A673 (cell line): ENCODE measurements around the gene MAML3.

Source experiments
- EZH2 ChIP-seq: fragments of 200-600 bp; sonication (generic); IDR thresholded peaks from 2 replicates; pipeline ENCODE4 v1.6.1; 2017; ENCODE audit warnings: borderline replicate concordance, low read depth, mild to moderate bottlenecking, mixed read lengths, antibody characterized with exemption, low read length; ENCODE audit not compliant: poor library complexity, severe bottlenecking
- TF ChIP-seq, protein P1 (sequence below): fragments of 300-800, 200-600 bp; sonication (generic); conservative IDR thresholded peaks from 2 replicates; pipeline ENCODE4 v1.5.1; 2017; ENCODE audit warnings: low read depth, mild to moderate bottlenecking, antibody characterized with exemption, low read length, moderate library complexity, mixed read lengths

DNA sequence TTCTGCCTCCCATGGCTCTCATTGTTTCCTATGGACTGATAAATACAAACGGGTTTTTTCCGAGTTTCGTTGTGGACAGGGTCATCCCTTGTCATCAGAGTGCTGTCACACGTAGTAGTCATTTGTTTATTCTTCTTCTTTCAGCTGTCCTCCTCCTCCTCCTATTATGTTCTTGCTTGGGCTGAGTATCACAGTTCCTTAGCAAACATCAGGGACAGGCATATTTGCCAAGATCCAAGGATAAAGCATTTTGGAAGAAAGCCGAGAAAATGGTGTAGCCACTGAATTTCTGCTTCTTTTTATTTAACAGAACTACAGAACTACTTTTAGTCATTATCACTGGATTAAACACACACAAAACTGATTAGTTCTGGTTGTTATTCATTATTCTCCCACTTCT lies 167.9 kb downstream of the MAML3 start:
- TF ChIP-seq, protein P1, sequence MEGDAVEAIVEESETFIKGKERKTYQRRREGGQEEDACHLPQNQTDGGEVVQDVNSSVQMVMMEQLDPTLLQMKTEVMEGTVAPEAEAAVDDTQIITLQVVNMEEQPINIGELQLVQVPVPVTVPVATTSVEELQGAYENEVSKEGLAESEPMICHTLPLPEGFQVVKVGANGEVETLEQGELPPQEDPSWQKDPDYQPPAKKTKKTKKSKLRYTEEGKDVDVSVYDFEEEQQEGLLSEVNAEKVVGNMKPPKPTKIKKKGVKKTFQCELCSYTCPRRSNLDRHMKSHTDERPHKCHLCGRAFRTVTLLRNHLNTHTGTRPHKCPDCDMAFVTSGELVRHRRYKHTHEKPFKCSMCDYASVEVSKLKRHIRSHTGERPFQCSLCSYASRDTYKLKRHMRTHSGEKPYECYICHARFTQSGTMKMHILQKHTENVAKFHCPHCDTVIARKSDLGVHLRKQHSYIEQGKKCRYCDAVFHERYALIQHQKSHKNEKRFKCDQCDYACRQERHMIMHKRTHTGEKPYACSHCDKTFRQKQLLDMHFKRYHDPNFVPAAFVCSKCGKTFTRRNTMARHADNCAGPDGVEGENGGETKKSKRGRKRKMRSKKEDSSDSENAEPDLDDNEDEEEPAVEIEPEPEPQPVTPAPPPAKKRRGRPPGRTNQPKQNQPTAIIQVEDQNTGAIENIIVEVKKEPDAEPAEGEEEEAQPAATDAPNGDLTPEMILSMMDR: no peak
- no peak for TF ChIP-seq EZH2
